Caco-2 (cell line): ENCODE data around the gene NAPA. TPM values are rescaled to one million over a fixed set of nuclear protein-coding genes. Genes with fewer than 3 reads are reported as not detected.

Experiments used
- BruUV-seq: library from RNA; stranded (reverse); fragments of 400-500 nt; replicated peaks from 2 replicates; lab custom pipeline; 2021; lab: Mats Ljungman, UMichigan
- CTCF ChIA-PET: fragments of 300-600 bp; sonication (Branson Sonifier 250); formaldehyde crosslinking; loops from one replicate; lab custom pipeline; 2022; ENCODE audit warnings: antibody characterized with exemption; lab: Charles Lee
- POLR2A ChIA-PET: fragments of 300-600 bp; sonication (Branson Sonifier 250); formaldehyde crosslinking; loops from one replicate; lab custom pipeline; 2022; ENCODE audit warnings: antibody characterized with exemption; lab: Charles Lee
- DNase-seq, 2 experiments: peaks; one replicate each; pipeline versions ENCODE4 v3.0.0 to v3.0.0-alpha.2; 2020 to 2022
- H3K27me3 ChIP-seq: replicated peaks from 2 replicates; pipeline ENCODE4 v1.6.0; 2011; ENCODE audit warnings: low read length; ENCODE audit not compliant: control insufficient read depth, insufficient read depth
- H3K36me3 ChIP-seq: 2 replicates; pipeline ENCODE4 v1.5.1; 2011; ENCODE audit warnings: low read length; ENCODE audit not compliant: control insufficient read depth, insufficient read depth
- H3K4me1 ChIP-seq: fragments of 250-450 bp; sonication (Bioruptor Pico); 2 replicates; pipeline ENCODE4 v1.5.1; 2020; ENCODE audit warnings: mild to moderate bottlenecking
- H3K4me3 ChIP-seq: 2 replicates; pipeline ENCODE4 v1.5.1; 2011; ENCODE audit warnings: low read depth, mild to moderate bottlenecking, control low read depth, low read length
- H3K9me3 ChIP-seq: fragments of 250-450 bp; sonication (Bioruptor Pico); 2 replicates; pipeline ENCODE4 v1.5.1; 2020; ENCODE audit warnings: mild to moderate bottlenecking, moderate library complexity
- H3K27ac Mint-ChIP-seq: one replicate; pipeline ENCODE4 v1.8.0; 2022; ENCODE audit warnings: mixed read lengths; ENCODE audit not compliant: unreplicated experiment
- H3K27me3 Mint-ChIP-seq: one replicate; pipeline ENCODE4 v1.8.0; 2022; ENCODE audit warnings: mixed read lengths; ENCODE audit not compliant: insufficient read depth, unreplicated experiment
- H3K36me3 Mint-ChIP-seq: one replicate; pipeline ENCODE4 v1.8.0; 2022; ENCODE audit warnings: mild to moderate bottlenecking, mixed read lengths; ENCODE audit not compliant: insufficient read depth, unreplicated experiment
- H3K4me1 Mint-ChIP-seq: one replicate; pipeline ENCODE4 v1.8.0; 2022; ENCODE audit warnings: low read depth, mixed read lengths; ENCODE audit not compliant: unreplicated experiment
- H3K4me3 Mint-ChIP-seq: one replicate; pipeline ENCODE4 v1.8.0; 2022; ENCODE audit warnings: mild to moderate bottlenecking, moderate library complexity, mixed read lengths; ENCODE audit not compliant: unreplicated experiment
- H3K9me3 Mint-ChIP-seq: one replicate; pipeline ENCODE4 v1.8.0; 2022; ENCODE audit warnings: mixed read lengths; ENCODE audit not compliant: unreplicated experiment
- CTCF ChIP-seq, 2 experiments: fragments of 200-600 bp in 1 of 2; IDR thresholded peaks; 1 replicate in 1 of 2; 2 replicates in 1 of 2; pipeline versions ENCODE4 v1.5.1 to v1.8.0; 2011 to 2022; ENCODE audit warnings: antibody characterized with exemption in 1 of 2, control low read depth in 1 of 2, inconsistent platforms in 1 of 2, low read depth in 1 of 2, low read length in 1 of 2, mild to moderate bottlenecking in 1 of 2, moderate library complexity in 1 of 2; ENCODE audit not compliant: insufficient read depth in 1 of 2, severe bottlenecking in 1 of 2, unreplicated experiment in 1 of 2
- intact Hi-C: fragments of 100-400 bp; cut with micrococcal nuclease; formaldehyde crosslinking; loops from one replicate; pipeline ENCODE4 v1.10.0; 2022; ENCODE audit not compliant: unreplicated experiment
- total RNA-seq: library from RNA; stranded (reverse); gene quantifications from 2 replicates; pipeline ENCODE4 v1.2.3, GENCODE V29; 2022

The NAPA gene
- total RNA-seq, 1 experiment from 2014 or later = 149 TPM

GRCh38 chr19:47495478-47496372, 19.1 kb downstream of the NAPA start:
- Histone ChIP-seq H3K9me3 (no peaks in the 10 kb centered on the region), H3K27me3 (no peaks in the 10 kb centered on the region), H3K4me1 (peaks cover 6% of the 10 kb centered on the region; the same call in 1 of the 2 replicates), H3K4me3 (no peak overlapping the region), H3K36me3 (peaks cover 3% of the 10 kb centered on the region)
- Mint-ChIP-seq H3K36me3 (peaks cover 41% of the 10 kb centered on the region), H3K9me3 (no peaks in the 10 kb centered on the region), H3K27me3 (no peaks in the 10 kb centered on the region), H3K27ac (no peak overlapping the region), H3K4me3 (no peak overlapping the region), H3K4me1 (no peaks in the 10 kb centered on the region)
- ChIA-PET CTCF (interaction anchor here (1.0 kb wide), 1 partner anchor 59 kb away, joined by 3 read pairs; no protein-coding TSS in a partner anchor), POLR2A (no interaction called here)
- no peak for DNase-seq
- intact Hi-C loops = loop anchor here (5.0 kb wide), 1 partner anchor 202 kb away; no protein-coding TSS in a partner anchor
- BruUV-seq = no TSS peak
- TF ChIP-seq CTCF (IDR thresholded peaks at IDR 0.05; ENCODE audit: insufficient read depth in 1 of 2, low read depth in 1 of 2, low read length in 1 of 2, severe bottlenecking in 1 of 2, unreplicated experiment in 1 of 2) = no peak

GRCh38 chr19:47494729-47495128, 20.1 kb downstream of the NAPA start:
- Mint-ChIP-seq H3K9me3 (no peaks in the 10 kb centered on the region), H3K27ac (no peak overlapping the region), H3K27me3 (no peaks in the 10 kb centered on the region), H3K4me3 (no peak overlapping the region), H3K36me3 (peaks cover 42% of the 10 kb centered on the region), H3K4me1 (no peaks in the 10 kb centered on the region)
- Histone ChIP-seq H3K9me3 (no peaks in the 10 kb centered on the region), H3K36me3 (peaks cover 3% of the 10 kb centered on the region), H3K4me1 (peaks cover 6% of the 10 kb centered on the region; the same call in 1 of the 2 replicates), H3K4me3 (no peak overlapping the region), H3K27me3 (no peaks in the 10 kb centered on the region)
- intact Hi-C loops = loop anchor here (5.0 kb wide), 1 partner anchor 203 kb away; no protein-coding TSS in a partner anchor
- ChIA-PET CTCF (interaction anchor here (0.7 kb wide), 2 partner anchors 17 to 129 kb away, joined by 5 to 6 read pairs; no protein-coding TSS in a partner anchor), POLR2A (no interaction called here)
- TF ChIP-seq CTCF (IDR thresholded peaks at IDR 0.05; ENCODE audit: insufficient read depth in 1 of 2, low read depth in 1 of 2, low read length in 1 of 2, severe bottlenecking in 1 of 2, unreplicated experiment in 1 of 2) = no peak
- no TSS peak for BruUV-seq
- DNase-seq = no peak

GRCh38 chr19:47494211-47494547, 20.7 kb downstream of the NAPA start:
- no peak overlapping the region for H3K27ac Mint-ChIP-seq
- intact Hi-C loops = no loop called here
- TF ChIP-seq CTCF (IDR thresholded peaks at IDR 0.05; ENCODE audit: insufficient read depth in 1 of 2, low read depth in 1 of 2, low read length in 1 of 2, severe bottlenecking in 1 of 2, unreplicated experiment in 1 of 2) = no peak
- H3K36me3 ChIP-seq = peaks cover 3% of the 10 kb centered on the region; the same call in 1 of the 2 replicates
- H3K4me3 Mint-ChIP-seq = no peak overlapping the region
- no peaks in the 10 kb centered on the region for H3K27me3 Mint-ChIP-seq
- H3K4me1 Mint-ChIP-seq = no peaks in the 10 kb centered on the region
- peaks cover 43% of the 10 kb centered on the region for H3K36me3 Mint-ChIP-seq
- BruUV-seq = no TSS peak
- H3K9me3 ChIP-seq = no peaks in the 10 kb centered on the region
- ChIA-PET CTCF (interaction anchor here (0.7 kb wide), 2 partner anchors 18 to 130 kb away, joined by 5 to 6 read pairs; no protein-coding TSS in a partner anchor), POLR2A (interaction anchor here (0.6 kb wide), 1 partner anchor 220 kb away, joined by 6 read pairs; no protein-coding TSS in a partner anchor)
- no peaks in the 10 kb centered on the region for H3K27me3 ChIP-seq
- H3K4me1 ChIP-seq = peaks cover 6% of the 10 kb centered on the region; the same call in 1 of the 2 replicates
- H3K9me3 Mint-ChIP-seq = no peaks in the 10 kb centered on the region
- no peak overlapping the region for H3K4me3 ChIP-seq
- DNase-seq = no peak
